ENCODE measurements around the gene UBE2E3. TPM values are rescaled to one million over a fixed set of nuclear protein-coding genes. Genes with fewer than 3 reads are reported as not detected.

Gene UBE2E3
- total and polyA plus RNA-seq, 2 of the 4 experiments (the other 2 are of a cell fraction), result 106 to 114 TPM

GRCh38 chr2:181054843-181055242 is 74.4 kb downstream of the UBE2E3 start:
- dilution Hi-C loops (cut with HindIII; ENCODE audit: low sequenced_read_pairs, unreplicated experiment), result no loop called here

More at GRCh38 chr2:181054843-181055242, 74.4 kb downstream of the UBE2E3 start:
- no peak overlapping the region for H4K8ac ChIP-seq (ENCODE audit: low read depth in 2 of 2, low read length in 2 of 2)
- no peaks in the 10 kb centered on the region for H3K9me1 ChIP-seq (ENCODE audit: insufficient read depth, low read length)
- no peaks in the 10 kb centered on the region for H4K20me1 ChIP-seq (ENCODE audit: insufficient read depth, low read length)
- H2BK120ac ChIP-seq (ENCODE audit: low read depth, low read length), result no peak overlapping the region
- in situ Hi-C loops (cut with MboI; ENCODE audit: low sequenced_read_pairs), result no loop called here
- peaks cover 17 to 43% of the 10 kb centered on the region in 2 experiments; a peak in 3 of 4 replicates for H3K79me1 ChIP-seq (ENCODE audit: low read depth in 1 of 2, low read length in 2 of 2)
- no peak for ATAC-seq (ENCODE audit: low read depth)
- no peak overlapping the region for H2BK15ac ChIP-seq (ENCODE audit: low read depth, low read length)
- no peak overlapping the region for H3K56ac ChIP-seq (ENCODE audit: extremely low read depth, insufficient read depth, low read length)
- DNase-seq, result peak; percentile 30
- intact Hi-C loops (cut with micrococcal nuclease), result loop anchor here (5.0 kb wide), 1 partner anchor 533 kb away; no protein-coding TSS in a partner anchor
- no peaks in the 10 kb centered on the region for H3K27me3 ChIP-seq (ENCODE audit: control insufficient read depth, insufficient read depth, low read length)
- no peak overlapping the region for H2BK20ac ChIP-seq (ENCODE audit: low read depth, low read length)
- H3K23ac ChIP-seq (ENCODE audit: low read depth, low read length), result no peak overlapping the region
- no peak overlapping the region for H4K5ac ChIP-seq (ENCODE audit: low read depth, low read length)
- H3K36me3 ChIP-seq (ENCODE audit: control insufficient read depth, insufficient read depth, low read length), result no peaks in the 10 kb centered on the region
- WGBS, 2 experiments (ENCODE audit: extremely low coverage in 2 of 2, insufficient read length in 1 of 2), result 89 to 100% methylated on average over 1 of the region's 2 CpGs
- no peak overlapping the region for H3K18ac ChIP-seq (ENCODE audit: low read depth, low read length)
- ChIA-PET CTCF (interaction anchor here (0.7 kb wide), 1 partner anchor 125 kb away, joined by 3 read pairs; no protein-coding TSS in a partner anchor), POLR2A (ENCODE audit: unreplicated experiment) (no interaction called here)
- no peak overlapping the region for H3K4me3 ChIP-seq (ENCODE audit: insufficient read depth, low read depth, low read length)
- H3K4me1 ChIP-seq (ENCODE audit: control insufficient read depth, insufficient read depth, low read length), result no peaks in the 10 kb centered on the region; the same call in 1 of the 2 replicates
- H3K14ac ChIP-seq (replicated peaks; ENCODE audit: low read depth, low read length), result no peak overlapping the region
- H4K91ac ChIP-seq (ENCODE audit: insufficient read depth, low read depth, low read length), result no peak overlapping the region
- H3K27ac ChIP-seq (ENCODE audit: insufficient read depth, low read length), result no peak overlapping the region
- no peak overlapping the region for H2AK5ac ChIP-seq (ENCODE audit: low read depth, low read length)
- no peak overlapping the region for H3K4ac ChIP-seq (ENCODE audit: low read depth, low read length)
- H2AK9ac ChIP-seq (replicated peaks; ENCODE audit: low read depth, low read length, poor library complexity), result no peak overlapping the region
- no peak overlapping the region for H3K4me2 ChIP-seq (ENCODE audit: low read depth, low read length)
- no peak overlapping the region for H2BK5ac ChIP-seq (ENCODE audit: low read depth, low read length, poor library complexity, severe bottlenecking)
- no peaks in the 10 kb centered on the region for H3K9me3 ChIP-seq (ENCODE audit: control insufficient read depth, insufficient read depth, low read length)
- no peak overlapping the region for H3K9ac ChIP-seq (ENCODE audit: low read depth, low read length)
- 0 out of 2 replicates have a peak, but pooled peaks have one; percentile 17 for TF ChIP-seq CEBPB (IDR thresholded peaks at IDR 0.05; ENCODE audit: low read depth, low read length)
- TF ChIP-seq MXI1 (IDR thresholded peaks at IDR 0.05; ENCODE audit: borderline replicate concordance, low read depth, low read length), result no peak
- TF ChIP-seq RAD21 (IDR thresholded peaks at IDR 0.05; ENCODE audit: low read length), result no peak
- no peak for TF ChIP-seq RFX5 (IDR thresholded peaks at IDR 0.05; ENCODE audit: low read depth, low read length)
- no TSS peak for BruUV-seq (replicated peaks)
- no peak overlapping the region for H2AFZ ChIP-seq (replicated peaks; ENCODE audit: low read length, poor library complexity)
